Amniotic stem cell (primary cell): ENCODE data around the gene RNF123.
"Not testable (repeated sequence)": the region's sequence is repeated elsewhere in the genome, so short reads cannot be mapped to it uniquely, and the experiment has no call there.

Source experiments
- DNase-seq: peaks from one replicate; lab custom pipeline; 2025; lab: John Stamatoyannopoulos, UW

RNF123 gene

GRCh38 chr3:49720855-49721595 is 31.7 kb downstream of the RNF123 start:
- DNase-seq = no peak

- no peak for DNase-seq
Measured at GRCh38 chr3:49721596-49721895, 32.2 kb downstream of the RNF123 start.

- no peak for DNase-seq
Measured at GRCh38 chr3:49721896-49722781, 32.8 kb downstream of the RNF123 start.

GRCh38 chr3:49722896-49723295 is 33.5 kb downstream of the RNF123 start:
- DNase-seq = no peak

- DNase-seq = no peak
Measured at GRCh38 chr3:49723296-49723627, 33.9 kb downstream of the RNF123 start.

- DNase-seq = peak; percentile 96
Measured at GRCh38 chr3:49723628-49724551, 34.5 kb downstream of the RNF123 start, which contains the start of gene GMPPB. Gene GMPPB, minus strand, starts transcription at chr3:49723951. Its CDS starts 225 bp downstream, at chr3:49723726.

- DNase-seq = no peak
Measured at GRCh38 chr3:49724586-49724985, 35.2 kb downstream of the RNF123 start.

- no peak for DNase-seq
Measured at GRCh38 chr3:49725906-49726681, 36.7 kb downstream of the RNF123 start.

GRCh38 chr3:49727154-49727923 is 38.0 kb downstream of the RNF123 start:
- DNase-seq = no peak

GRCh38 chr3:49727924-49728361 is 38.6 kb downstream of the RNF123 start:
- no peak for DNase-seq

- no peak for DNase-seq
Measured at GRCh38 chr3:49729966-49730609, 40.7 kb downstream of the RNF123 start.

- no peak for DNase-seq
Measured at GRCh38 chr3:49732597-49732996, 43.2 kb downstream of the RNF123 start.

GRCh38 chr3:49733551-49733950 is 44.2 kb downstream of the RNF123 start:
- no peak for DNase-seq

GRCh38 chr3:49734752-49735151 is 45.4 kb downstream of the RNF123 start:
- DNase-seq = no peak

GRCh38 chr3:49738067-49738713 is 48.8 kb downstream of the RNF123 start:
- no peak for DNase-seq

- no peak for DNase-seq
Measured at GRCh38 chr3:49740427-49740826, 51.1 kb downstream of the RNF123 start.

GRCh38 chr3:49745986-49746385 is 56.6 kb downstream of the RNF123 start:
- DNase-seq = no peak

GRCh38 chr3:49747792-49748480 is 58.6 kb downstream of the RNF123 start:
- DNase-seq = no peak

GRCh38 chr3:49748874-49749273 is 59.5 kb downstream of the RNF123 start:
- DNase-seq = not testable (repeated sequence)
